Measurements from ENCODE around the gene PGM2L1. TPM values are rescaled to one million over a fixed set of nuclear protein-coding genes. Genes with fewer than 3 reads are reported as not detected.

The PGM2L1 gene
- total and polyA plus RNA-seq, 2 of the 13 experiments (the other 11 are each of a cell fraction or from before 2014, with no cell fraction given) = 0.57 to 1.2 TPM

GRCh38 chr11:74412733-74413359 is 14.6 kb upstream of the PGM2L1 start:
- Histone ChIP-seq H2AFZ (ENCODE audit: low read length) (no peak overlapping the region), H3K79me2 (ENCODE audit: insufficient read depth, low read length) (no peaks in the 10 kb centered on the region), H3K27me3 (ENCODE audit: control insufficient read depth in 1 of 2, insufficient read depth in 2 of 2, low read length in 2 of 2) (peaks cover 0 to 3% of the 10 kb centered on the region in 2 experiments; a peak in 2 of 5 replicates), H3K4me1 (ENCODE audit: insufficient read depth, low read length) (no peaks in the 10 kb centered on the region), H3K27ac (ENCODE audit: extremely low read length, insufficient read depth, low read length) (no peak overlapping the region), H3K9ac (ENCODE audit: insufficient read depth, low read depth, low read length) (no peak overlapping the region), H3K4me3 (replicated peaks in 1 of 3; ENCODE audit: insufficient read depth in 1 of 3, low read depth in 2 of 3, low read length in 3 of 3) (no peak overlapping the region), H3K4me2 (ENCODE audit: low read depth, low read length) (no peak overlapping the region), H3K36me3 (replicated peaks in 1 of 2; ENCODE audit: control insufficient read depth in 1 of 2, insufficient read depth in 2 of 2, low read length in 2 of 2) (no peaks in the 10 kb centered on the region), H4K20me1 (ENCODE audit: insufficient read depth, low read length) (no peaks in the 10 kb centered on the region), H3K9me3 (ENCODE audit: low read length) (no peaks in the 10 kb centered on the region)
- no peak for ATAC-seq
- DNase-seq (ENCODE audit: low spot score) = no peak
- TF ChIP-seq MYPOP (CRISPR knock-in tag; IDR thresholded peaks at IDR 0.05) (no peak), ZNF776 (CRISPR knock-in tag; IDR thresholded peaks at IDR 0.05) (no peak), PAWR (CRISPR knock-in tag; IDR thresholded peaks at IDR 0.05; ENCODE audit: borderline replicate concordance) (no peak), ATF7-NPFF (CRISPR knock-in tag; IDR thresholded peaks at IDR 0.05; ENCODE audit: low read depth) (no peak), IKZF4 (CRISPR knock-in tag; IDR thresholded peaks at IDR 0.05; ENCODE audit: borderline replicate concordance, low read depth, not compliant biosample characterization) (no peak)
- WGBS (ENCODE audit: low lambda C conversion rate) = 41% methylated on average over 11 of the region's 11 CpGs
- BruUV-seq (replicated peaks) = no TSS peak
- FAIRE-seq = no peak
- intact Hi-C loops (cut with micrococcal nuclease; ENCODE audit: unreplicated experiment) = no loop called here
- ChIA-PET CTCF (ENCODE audit: low intra/inter-chr PET ratio, low total read pairs) (no interaction called here), POLR2A (no interaction called here)
- in situ Hi-C loops (cut with HindIII; ENCODE audit: extremely low pct_ligation_motif_present, low pct_unique_long_range_greater_than_20kb) = no loop called here

- ATAC-seq = no peak
- no peak for FAIRE-seq
- no peak overlapping the region for H2AFZ ChIP-seq (ENCODE audit: low read length)
- no TSS peak for BruUV-seq (replicated peaks)
- no peak overlapping the region for H3K4me3 ChIP-seq (replicated peaks in 1 of 3; ENCODE audit: insufficient read depth in 1 of 3, low read depth in 2 of 3, low read length in 3 of 3)
- no peak overlapping the region for H3K9ac ChIP-seq (ENCODE audit: insufficient read depth, low read depth, low read length)
- in situ Hi-C loops (cut with HindIII; ENCODE audit: extremely low pct_ligation_motif_present, low pct_unique_long_range_greater_than_20kb) (no loop called here), intact Hi-C loops (cut with micrococcal nuclease; ENCODE audit: unreplicated experiment) (no loop called here)
- H3K4me1 ChIP-seq (ENCODE audit: insufficient read depth, low read length) = no peaks in the 10 kb centered on the region
- H3K79me2 ChIP-seq (ENCODE audit: insufficient read depth, low read length) = no peaks in the 10 kb centered on the region
- H3K36me3 ChIP-seq (replicated peaks in 1 of 2; ENCODE audit: control insufficient read depth in 1 of 2, insufficient read depth in 2 of 2, low read length in 2 of 2) = no peaks in the 10 kb centered on the region
- no peaks in the 10 kb centered on the region for H4K20me1 ChIP-seq (ENCODE audit: insufficient read depth, low read length)
- peaks cover 0 to 4% of the 10 kb centered on the region in 2 experiments; a peak in 2 of 5 replicates for H3K27me3 ChIP-seq (ENCODE audit: control insufficient read depth in 1 of 2, insufficient read depth in 2 of 2, low read length in 2 of 2)
- no peak overlapping the region for H3K4me2 ChIP-seq (ENCODE audit: low read depth, low read length)
- WGBS (ENCODE audit: low lambda C conversion rate) = 35% methylated on average over 2 of the region's 2 CpGs
- ChIA-PET POLR2A (no interaction called here), CTCF (ENCODE audit: low intra/inter-chr PET ratio, low total read pairs) (no interaction called here)
- H3K27ac ChIP-seq (ENCODE audit: extremely low read length, insufficient read depth, low read length) = no peak overlapping the region
- no peaks in the 10 kb centered on the region for H3K9me3 ChIP-seq (ENCODE audit: low read length)
- no peak for DNase-seq (ENCODE audit: low spot score)
- TF ChIP-seq ZNF615 (CRISPR knock-in tag; IDR thresholded peaks at IDR 0.05; ENCODE audit: borderline replicate concordance) (no peak), ERF (CRISPR knock-in tag; IDR thresholded peaks at IDR 0.05) (no peak), RFX5 (IDR thresholded peaks at IDR 0.05; ENCODE audit: low read depth, low read length) (no peak), SMAD9 (CRISPR knock-in tag; IDR thresholded peaks at IDR 0.05) (no peak), ZNF549 (CRISPR knock-in tag; IDR thresholded peaks at IDR 0.05) (no peak), ZBED4 (CRISPR knock-in tag; IDR thresholded peaks at IDR 0.05; ENCODE audit: borderline replicate concordance) (no peak)
These were observed 14.1 kb upstream of the PGM2L1 start for GRCh38 chr11:74412321-74412720.
